CD4-positive, alpha-beta T cell treated with Interferon gamma for 1 hour (primary cell): Measurements from ENCODE around the gene TADA3.

Experiments used
- DNase-seq: peaks from one replicate; pipeline ENCODE4 v3.0.0-alpha.2; 2020

Gene TADA3

GRCh38 chr3:9792405-9793160 lies at the start of gene TADA3, which contains the start of gene ARPC4:
TADA3 (minus strand) TSS chr3:9792473; CDS start chr3:9791466, 1,007 bp downstream.
ARPC4 (plus strand) TSS chr3:9793082; CDS start chr3:9793122, 40 bp downstream.
- DNase-seq = peak; percentile 91

- DNase-seq = no peak
These were observed 48.7 kb upstream of the TADA3 start for GRCh38 chr3:9841015-9841414.

- DNase-seq = no peak
These were observed 46.6 kb upstream of the TADA3 start for GRCh38 chr3:9838856-9839255.

GRCh38 chr3:9837701-9838582 lies 45.7 kb upstream of the TADA3 start:
- no peak for DNase-seq

- DNase-seq = no peak
These were observed 42.5 kb upstream of the TADA3 start for GRCh38 chr3:9834520-9835380.

DNA sequence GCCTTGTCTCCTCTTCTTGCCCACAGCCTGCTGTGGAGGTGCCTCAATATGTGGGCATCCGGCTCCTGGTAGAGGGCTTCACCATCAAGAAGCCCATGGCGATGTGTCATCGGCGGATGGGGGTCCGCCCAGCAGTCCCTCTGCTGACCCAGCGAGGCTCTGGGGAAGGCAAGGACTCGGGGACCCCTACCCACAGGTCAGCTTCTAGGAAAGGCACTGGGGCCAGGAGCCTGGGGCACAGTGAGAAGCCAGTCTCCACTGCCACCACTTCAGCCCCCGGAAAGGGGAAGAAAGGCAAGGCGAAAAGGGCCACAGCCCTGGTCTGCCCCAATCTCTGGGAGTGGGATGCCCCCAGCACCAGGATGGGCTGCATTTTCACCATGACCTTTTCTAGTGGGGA lies 40.8 kb upstream of the TADA3 start:
- no peak for DNase-seq

DNA sequence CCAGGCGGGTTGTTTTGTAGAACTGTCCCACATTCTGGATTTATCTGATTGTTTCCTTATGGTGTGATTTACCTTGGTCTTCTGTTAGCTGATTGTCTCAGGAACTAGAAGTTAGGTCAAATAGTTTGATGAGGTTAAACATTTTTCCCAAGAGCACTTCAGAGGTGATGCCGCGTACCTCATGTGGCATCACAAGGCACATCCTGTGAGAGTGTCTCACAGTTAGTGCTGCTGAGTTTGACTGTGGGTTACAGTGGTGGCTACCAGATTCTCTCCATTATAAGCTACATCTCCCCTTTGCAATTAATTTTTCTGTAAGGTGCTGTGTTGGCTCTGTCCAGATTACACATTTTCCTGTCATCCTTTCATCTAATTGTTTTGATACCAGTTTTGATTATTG lies 39.0 kb upstream of the TADA3 start:
- no peak for DNase-seq

GRCh38 chr3:9828801-9829755 lies 36.8 kb upstream of the TADA3 start:
- DNase-seq = no peak

- no peak for DNase-seq
These were observed 34.7 kb upstream of the TADA3 start for GRCh38 chr3:9826815-9827573.

- no peak for DNase-seq
These were observed 33.3 kb upstream of the TADA3 start for GRCh38 chr3:9825451-9826040.

DNA sequence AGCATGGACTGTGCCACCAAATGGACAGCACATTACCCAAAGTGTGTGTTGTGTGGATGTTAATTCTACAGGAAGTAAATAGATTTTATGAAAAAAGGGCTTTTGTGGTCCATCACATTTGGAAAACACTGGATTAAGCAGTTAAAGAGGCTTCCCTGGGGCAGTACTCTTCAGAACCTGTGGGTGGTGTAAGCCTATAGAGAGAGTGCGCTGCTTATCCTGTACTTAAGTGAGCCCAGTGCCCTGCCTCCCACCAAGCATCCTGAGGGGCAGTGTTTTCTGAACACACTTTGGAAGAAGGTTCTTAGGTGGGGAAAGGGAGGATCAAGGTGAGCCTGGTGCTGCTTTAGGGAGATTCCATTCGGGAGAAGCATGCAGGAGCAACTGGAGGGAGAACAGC lies 28.7 kb upstream of the TADA3 start:
- DNase-seq = no peak

GRCh38 chr3:9820543-9820942 lies 28.3 kb upstream of the TADA3 start:
- no peak for DNase-seq

- DNase-seq = no peak
These were observed 26.5 kb upstream of the TADA3 start for GRCh38 chr3:9818666-9819335.

GRCh38 chr3:9817436-9817835 lies 25.2 kb upstream of the TADA3 start:
- DNase-seq = no peak

DNA sequence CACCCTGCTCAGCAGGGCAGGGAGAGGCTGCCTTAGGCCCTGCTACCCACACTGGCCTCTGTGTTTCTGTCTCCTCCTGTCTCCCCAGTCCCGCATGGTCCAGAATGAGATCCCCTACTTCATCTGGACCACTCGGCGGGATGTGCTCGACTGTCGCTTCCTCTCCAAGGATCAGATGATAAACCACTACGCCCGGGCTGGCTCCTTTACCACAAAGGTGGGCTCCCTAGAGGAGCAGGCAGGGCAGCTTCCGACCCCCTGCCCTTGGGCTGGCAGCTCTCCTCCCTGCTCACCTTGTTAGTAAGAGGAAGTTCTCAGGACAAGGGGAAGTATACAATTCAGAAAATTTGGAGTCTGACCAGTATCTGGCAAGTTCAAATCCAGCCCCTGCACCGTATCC lies 23.7 kb upstream of the TADA3 start:
- no peak for DNase-seq

- DNase-seq = no peak
These were observed 20.7 kb upstream of the TADA3 start for GRCh38 chr3:9812870-9813483.

GRCh38 chr3:9810846-9811245 lies 18.6 kb upstream of the TADA3 start:
- DNase-seq = no peak

DNA sequence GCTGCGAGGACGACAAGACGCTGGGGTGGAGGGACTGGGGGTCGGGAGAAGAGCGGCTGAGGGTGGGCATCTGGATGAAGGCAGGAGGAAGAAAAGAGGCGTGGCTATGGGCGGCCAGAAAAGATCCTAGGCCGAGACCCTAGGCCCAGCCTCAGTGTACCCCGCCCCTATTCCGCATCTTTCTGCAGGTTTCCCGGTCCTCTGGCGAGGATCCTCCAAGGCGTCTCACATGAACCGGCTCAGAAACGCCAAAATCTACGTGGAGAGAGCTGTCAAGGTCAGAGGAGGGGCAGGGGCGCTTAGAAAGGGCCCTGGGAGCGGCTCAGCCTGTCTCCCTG lies 18.1 kb upstream of the TADA3 start:
- no peak for DNase-seq

GRCh38 chr3:9809615-9810432 lies 17.6 kb upstream of the TADA3 start, which contains the start of gene TTLL3:
TTLL3 (plus strand) TSS chr3:9810262; CDS start chr3:9810662, 400 bp downstream.
- peak; percentile 46 for DNase-seq
